H1 (cell line): ENCODE results near the gene KHDC4. TPM values are rescaled to one million over a fixed set of nuclear protein-coding genes. Genes with fewer than 3 reads are reported as not detected.

Source experiments
- CTCF ChIA-PET: fragments of 300-600 bp; sonication (Branson Sonifier 250); formaldehyde crosslinking; loops from one replicate; lab custom pipeline; 2021; ENCODE audit not compliant: partially characterized antibody; lab: Charles Lee
- POLR2A ChIA-PET: fragments of 300-600 bp; sonication (Branson Sonifier 250); formaldehyde crosslinking; loops from one replicate; lab custom pipeline; 2021; ENCODE audit warnings: inconsistent platforms; ENCODE audit not compliant: partially characterized antibody; lab: Charles Lee
- DNase-seq, 2 experiments: peaks; one replicate each; pipeline versions ENCODE4 v3.0.0 to v3.0.0-alpha.2; 2010 to 2022; ENCODE audit warnings: low spot score in 2 of 2, low read depth in 1 of 2, mixed read lengths in 1 of 2
- FAIRE-seq: peaks from 2 replicates; lab custom pipeline; 2011; peaks lifted over from hg19 to GRCh38; lab: Jason Lieb, UNC
- H2AFZ ChIP-seq: 2 replicates; pipeline ENCODE4 v1.8.1; 2012; ENCODE audit warnings: low read length, inconsistent platforms
- H2AK5ac ChIP-seq: 2 replicates; pipeline ENCODE4 v1.6.1; 2013; ENCODE audit warnings: low read depth, low read length
- H2BK120ac ChIP-seq: replicated peaks from 2 replicates; pipeline ENCODE3; 2013; ENCODE audit warnings: low read depth, low read length, inconsistent platforms
- H2BK12ac ChIP-seq: 2 replicates; pipeline ENCODE4 v1.6.1; 2013; ENCODE audit warnings: low read depth, low read length
- H2BK15ac ChIP-seq: 2 replicates; pipeline ENCODE4 v1.6.1; 2013; ENCODE audit warnings: low read length
- H2BK20ac ChIP-seq: 2 replicates; pipeline ENCODE4 v1.6.1; 2013; ENCODE audit warnings: low read length
- H2BK5ac ChIP-seq: 2 replicates; pipeline ENCODE4 v1.6.1; 2013; ENCODE audit warnings: low read depth, low read length
- H3K14ac ChIP-seq: 2 replicates; pipeline ENCODE4 v1.6.1; 2013; ENCODE audit warnings: inconsistent platforms; ENCODE audit not compliant: insufficient read length
- H3K18ac ChIP-seq: 2 replicates; pipeline ENCODE4 v1.6.1; 2013; ENCODE audit warnings: low read length; ENCODE audit errors: extremely low read depth
- H3K23ac ChIP-seq: 2 replicates; pipeline ENCODE4 v1.6.1; 2013; ENCODE audit warnings: inconsistent platforms; ENCODE audit not compliant: insufficient read length
- H3K23me2 ChIP-seq: 2 replicates; pipeline ENCODE4 v1.6.1; 2013; ENCODE audit warnings: low read depth, low read length
- H3K27ac ChIP-seq: 2 replicates; pipeline ENCODE4 v1.6.1; 2011; ENCODE audit warnings: low read depth, low read length, inconsistent platforms
- H3K27me3 ChIP-seq, 4 experiments: replicated peaks in 1 of 4; 1 replicate in 1 of 4; 2 replicates in 3 of 4; pipeline versions ENCODE4 v1.6.1 to v1.8.1; 2011 to 2013; ENCODE audit warnings: low read length in 3 of 4, mild to moderate bottlenecking in 3 of 4, inconsistent platforms in 2 of 4, mixed read lengths in 2 of 4, moderate library complexity in 1 of 4; ENCODE audit not compliant: control insufficient read depth in 3 of 4, insufficient read depth in 3 of 4; ENCODE audit errors: extremely low read depth in 1 of 4
- H3K36me3 ChIP-seq, 4 experiments: 2 replicates each; pipeline versions ENCODE4 v1.6.1 to v1.8.1; 2011 to 2013; ENCODE audit warnings: mild to moderate bottlenecking in 4 of 4, low read length in 3 of 4, moderate library complexity in 2 of 4, control low read depth in 1 of 4, inconsistent platforms in 1 of 4; ENCODE audit not compliant: insufficient read depth in 4 of 4, control insufficient read depth in 2 of 4
- H3K4ac ChIP-seq: replicated peaks from 2 replicates; pipeline ENCODE3; 2013; ENCODE audit warnings: low read length, low read depth, mixed read lengths, inconsistent platforms; ENCODE audit not compliant: insufficient read length
- H3K4me1 ChIP-seq, 4 experiments: replicated peaks in 1 of 4; 1 replicate in 1 of 4; 2 replicates in 3 of 4; pipeline versions ENCODE4 v1.6.1 to v1.8.1; 2011 to 2013; ENCODE audit warnings: low read length in 3 of 4, inconsistent platforms in 2 of 4, mixed read lengths in 1 of 4; ENCODE audit not compliant: insufficient read depth in 4 of 4, control insufficient read depth in 3 of 4
- H3K4me2 ChIP-seq, 2 experiments: 2 replicates each; pipeline versions ENCODE4 v1.6.1 to v1.8.1; 2011 to 2013; ENCODE audit warnings: low read depth in 2 of 2, low read length in 2 of 2, control low read depth in 1 of 2, inconsistent platforms in 1 of 2, mild to moderate bottlenecking in 1 of 2; ENCODE audit not compliant: insufficient read depth in 1 of 2
- H3K4me3 ChIP-seq, 4 experiments: fragments of 200-600, 300-600 bp in 1 of 4; sonication (generic), shearing (Covaris generic), sonication (Bioruptor Twin) in 1 of 4; 2 replicates each; pipeline versions ENCODE4 v1.5.1 to v1.8.1; 2011 to 2016; ENCODE audit warnings: low read length in 4 of 4, low read depth in 3 of 4, control low read depth in 2 of 4, inconsistent platforms in 2 of 4, mild to moderate bottlenecking in 2 of 4, mixed read lengths in 1 of 4, moderate library complexity in 1 of 4; ENCODE audit not compliant: insufficient read depth in 2 of 4; ENCODE audit errors: extremely low read depth in 1 of 4
- H3K56ac ChIP-seq: replicated peaks from 2 replicates; pipeline ENCODE3; 2013; ENCODE audit warnings: low read depth, mild to moderate bottlenecking, mixed read lengths, low read length, inconsistent platforms; ENCODE audit not compliant: insufficient read length
- H3K79me1 ChIP-seq: 2 replicates; pipeline ENCODE4 v1.6.1; 2013; ENCODE audit warnings: low read depth, low read length, control low read depth
- H3K79me2 ChIP-seq, 2 experiments: 2 replicates each; pipeline versions ENCODE4 v1.6.1 to v1.8.1; 2012 to 2013; ENCODE audit warnings: low read length in 2 of 2, mild to moderate bottlenecking in 2 of 2, inconsistent platforms in 1 of 2; ENCODE audit not compliant: insufficient read depth in 2 of 2, control insufficient read depth in 1 of 2
- H3K9ac ChIP-seq, 4 experiments: replicated peaks in 1 of 4; 1 replicate in 1 of 4; 2 replicates in 3 of 4; pipeline versions ENCODE4 v1.6.1 to v1.8.1; 2011 to 2013; ENCODE audit warnings: low read depth in 3 of 4, low read length in 3 of 4, control low read depth in 2 of 4, mild to moderate bottlenecking in 2 of 4, moderate library complexity in 2 of 4, inconsistent platforms in 1 of 4; ENCODE audit errors: extremely low read depth in 1 of 4
- H3K9me3 ChIP-seq, 2 experiments: 2 replicates each; pipeline versions ENCODE4 v1.6.1 to v1.8.1; 2012 to 2013; ENCODE audit warnings: mild to moderate bottlenecking in 2 of 2, moderate library complexity in 2 of 2, control low read depth in 1 of 2, inconsistent platforms in 1 of 2, low read depth in 1 of 2, low read length in 1 of 2, mixed read lengths in 1 of 2; ENCODE audit not compliant: insufficient read depth in 2 of 2
- H4K20me1 ChIP-seq, 2 experiments: replicated peaks in 1 of 2; 2 replicates each; pipeline versions ENCODE3 to v1.8.1; 2011 to 2013; ENCODE audit warnings: inconsistent platforms in 2 of 2, low read length in 2 of 2, mild to moderate bottlenecking in 1 of 2; ENCODE audit not compliant: insufficient read depth in 2 of 2, control insufficient read depth in 1 of 2
- H4K5ac ChIP-seq: 2 replicates; pipeline ENCODE4 v1.6.1; 2013; ENCODE audit warnings: low read length, low read depth, mixed read lengths, inconsistent platforms; ENCODE audit not compliant: insufficient read length
- H4K8ac ChIP-seq: 2 replicates; pipeline ENCODE4 v1.8.0; 2013; ENCODE audit warnings: mild to moderate bottlenecking, moderate library complexity, low read length, inconsistent platforms; ENCODE audit not compliant: insufficient read depth; ENCODE audit errors: extremely low read depth
- H4K91ac ChIP-seq: replicated peaks from 2 replicates; pipeline ENCODE3; 2013; ENCODE audit warnings: low read length, mixed read lengths, inconsistent platforms; ENCODE audit not compliant: insufficient read length
- BACH1 ChIP-seq: IDR thresholded peaks from 2 replicates; pipeline ENCODE4 v1.6.1; 2012; ENCODE audit warnings: low read length, improper control_type of control experiment
- POLR2A ChIP-seq, 2 experiments: IDR thresholded peaks; 1 replicate in 1 of 2; 2 replicates in 1 of 2; pipeline ENCODE4 v1.6.1; 2011; ENCODE audit warnings: low read depth in 2 of 2, low read length in 2 of 2, mild to moderate bottlenecking in 2 of 2; ENCODE audit errors: control extremely low read depth in 1 of 2
- TCF12 ChIP-seq: IDR thresholded peaks from 2 replicates; pipeline ENCODE4 v1.6.1; 2011; ENCODE audit warnings: low read depth, mild to moderate bottlenecking, low read length
- WGBS, 2 experiments: shearing (Covaris generic) in 1 of 2; methylation state at CpG; one replicate each; pipeline versions ENCODE4 v1.1.6 to v1.1.7; 2013 to 2015; ENCODE audit warnings: low lambda C conversion rate in 2 of 2, mixed read lengths in 2 of 2, inconsistent platforms in 1 of 2, low coverage in 1 of 2, missing lambda C conversion rate in 1 of 2; ENCODE audit not compliant: insufficient replicate concordance in 2 of 2, insufficient coverage in 1 of 2, insufficient read length in 1 of 2; ENCODE audit errors: extremely low coverage in 1 of 2, missing lambda C conversion rate in 1 of 2; 5-methylcytosine and 5-hydroxymethylcytosine counted together
- polyA plus RNA-seq, 7 experiments: library from polyadenylated mRNA; depleted of rRNA in 3 of 7; stranded (reverse) in 5 of 7; unstranded in 2 of 7; fragments of >200 nt in 5 of 7; fragments of 200-250 nt in 2 of 7; gene quantifications; 1 replicate in 5 of 7; 2 replicates in 1 of 7; 4 replicates in 1 of 7; pipeline versions ENCODE4 v1.2.1 to v1.2.3, GENCODE V29; 2011 to 2013; ENCODE audit warnings: missing spikeins in 2 of 7, mixed read lengths in 2 of 7
- total RNA-seq: library from RNA; stranded (reverse); fragmentation: NEBNext Ultra II Directional; extraction: Animal tissue kit (Norgen Biotek cat#: 25700); gene quantifications from 2 replicates; pipeline ENCODE4 v1.2.1, GENCODE V29; 2021
- TF ChIP-seq, protein P1 (sequence below), 3 experiments: IDR thresholded peaks; 1 replicate in 2 of 3; 2 replicates in 1 of 3; pipeline versions ENCODE4 v1.5.1 to v1.6.1; 2011; ENCODE audit warnings: low read length in 3 of 3, mild to moderate bottlenecking in 3 of 3, inconsistent platforms in 2 of 3, low read depth in 1 of 3, moderate library complexity in 1 of 3; ENCODE audit not compliant: insufficient read depth in 1 of 3; ENCODE audit errors: control extremely low read depth in 1 of 3
- TF ChIP-seq, protein P2 (sequence below): IDR thresholded peaks from 2 replicates; pipeline ENCODE4 v1.6.1; 2012; ENCODE audit warnings: inconsistent platforms

The KHDC4 gene
- total and polyA plus RNA-seq, 2 of the 8 experiments (the other 6 are each of a cell fraction or from before 2014, with no cell fraction given): 56.6 to 81.1 TPM

GRCh38 chr1:155950829-155951228 is 16.6 kb upstream of the KHDC4 start:
- Histone ChIP-seq H4K91ac (no peak overlapping the region), H3K4me3 (no peak overlapping the region), H2AK5ac (no peak overlapping the region), H4K8ac (no peak overlapping the region), H3K79me1 (no peaks in the 10 kb centered on the region), H2BK120ac (no peak overlapping the region), H3K36me3 (peaks cover 34 to 89% (median 64%) of the 10 kb centered on the region in 4 experiments), H4K20me1 (peaks cover 0 to 5% of the 10 kb centered on the region in 2 experiments), H3K27me3 (no peaks in the 10 kb centered on the region), H4K5ac (no peak overlapping the region), H3K23ac (no peak overlapping the region), H2BK20ac (no peak overlapping the region), H3K23me2 (no peaks in the 10 kb centered on the region), H3K14ac (no peak overlapping the region), H3K9ac (no peak overlapping the region), H3K4me1 (peaks cover 0 to 8% (median 2%) of the 10 kb centered on the region in 4 experiments; a peak in 3 of 7 replicates), H3K79me2 (no peaks in the 10 kb centered on the region), H3K9me3 (no peaks in the 10 kb centered on the region), H2BK12ac (no peak overlapping the region), H2AFZ (no peak overlapping the region), H3K18ac (no peak overlapping the region), H3K4me2 (no peak overlapping the region), H2BK15ac (no peak overlapping the region), H3K56ac (no peak overlapping the region), H3K4ac (no peak overlapping the region), H2BK5ac (no peak overlapping the region), H3K27ac (no peak overlapping the region)
- ChIA-PET CTCF (interaction anchor here (0.7 to 3.1 kb wide), 7 partner anchors 10 to 909 kb away, joined by 3 to 8 read pairs (median 3); no protein-coding TSS in a partner anchor), POLR2A (interaction anchor here (1.0 to 1.5 kb wide), 7 partner anchors 8 to 33 kb away, joined by 3 to 7 read pairs (median 5); no protein-coding TSS in a partner anchor)
- no peak for DNase-seq
- WGBS, 2 experiments: 93% methylated on average over 26 of the region's 27 CpGs; no CpG with 5 or more reads in 1 of the 2 experiments
- no peak for FAIRE-seq
- TF ChIP-seq, protein P1, sequence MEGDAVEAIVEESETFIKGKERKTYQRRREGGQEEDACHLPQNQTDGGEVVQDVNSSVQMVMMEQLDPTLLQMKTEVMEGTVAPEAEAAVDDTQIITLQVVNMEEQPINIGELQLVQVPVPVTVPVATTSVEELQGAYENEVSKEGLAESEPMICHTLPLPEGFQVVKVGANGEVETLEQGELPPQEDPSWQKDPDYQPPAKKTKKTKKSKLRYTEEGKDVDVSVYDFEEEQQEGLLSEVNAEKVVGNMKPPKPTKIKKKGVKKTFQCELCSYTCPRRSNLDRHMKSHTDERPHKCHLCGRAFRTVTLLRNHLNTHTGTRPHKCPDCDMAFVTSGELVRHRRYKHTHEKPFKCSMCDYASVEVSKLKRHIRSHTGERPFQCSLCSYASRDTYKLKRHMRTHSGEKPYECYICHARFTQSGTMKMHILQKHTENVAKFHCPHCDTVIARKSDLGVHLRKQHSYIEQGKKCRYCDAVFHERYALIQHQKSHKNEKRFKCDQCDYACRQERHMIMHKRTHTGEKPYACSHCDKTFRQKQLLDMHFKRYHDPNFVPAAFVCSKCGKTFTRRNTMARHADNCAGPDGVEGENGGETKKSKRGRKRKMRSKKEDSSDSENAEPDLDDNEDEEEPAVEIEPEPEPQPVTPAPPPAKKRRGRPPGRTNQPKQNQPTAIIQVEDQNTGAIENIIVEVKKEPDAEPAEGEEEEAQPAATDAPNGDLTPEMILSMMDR (IDR thresholded peaks at IDR 0.05; ENCODE audit: control extremely low read depth in 1 of 3, insufficient read depth in 1 of 3, low read depth in 1 of 3, low read length in 3 of 3): no peak
- TF ChIP-seq TCF12: no peak
- TF ChIP-seq BACH1: no peak
- TF ChIP-seq POLR2A (IDR thresholded peaks at IDR 0.05; ENCODE audit: control extremely low read depth in 1 of 2, low read depth in 2 of 2, low read length in 2 of 2): 0 out of 3 replicates have a peak, but pooled peaks of 1 of the 2 experiments have one; percentile 11
- TF ChIP-seq, protein P2, sequence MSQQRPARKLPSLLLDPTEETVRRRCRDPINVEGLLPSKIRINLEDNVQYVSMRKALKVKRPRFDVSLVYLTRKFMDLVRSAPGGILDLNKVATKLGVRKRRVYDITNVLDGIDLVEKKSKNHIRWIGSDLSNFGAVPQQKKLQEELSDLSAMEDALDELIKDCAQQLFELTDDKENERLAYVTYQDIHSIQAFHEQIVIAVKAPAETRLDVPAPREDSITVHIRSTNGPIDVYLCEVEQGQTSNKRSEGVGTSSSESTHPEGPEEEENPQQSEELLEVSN: no peak
